H1 (cell line): Measurements from ENCODE around the gene CALU. TPM values are rescaled to one million over a fixed set of nuclear protein-coding genes. Genes with fewer than 3 reads are reported as not detected.

Source experiments
- HDAC6 ChIP-seq: IDR thresholded peaks from one replicate; pipeline ENCODE4 v1.7.1; 2012; ENCODE audit warnings: low read depth, mild to moderate bottlenecking, inconsistent platforms, low read length, moderate library complexity
- POLR2AphosphoS5 ChIP-seq: IDR thresholded peaks from 2 replicates; pipeline ENCODE4 v1.6.1; 2011; ENCODE audit warnings: low read depth, low read length
- polyA plus RNA-seq, 7 experiments: library from polyadenylated mRNA; depleted of rRNA in 3 of 7; stranded (reverse) in 5 of 7; unstranded in 2 of 7; fragments of >200 nt in 5 of 7; fragments of 200-250 nt in 2 of 7; gene quantifications; 1 replicate in 5 of 7; 2 replicates in 1 of 7; 4 replicates in 1 of 7; pipeline versions ENCODE4 v1.2.1 to v1.2.3, GENCODE V29; 2011 to 2013; ENCODE audit warnings: missing spikeins in 2 of 7, mixed read lengths in 2 of 7
- total RNA-seq: library from RNA; stranded (reverse); fragmentation: NEBNext Ultra II Directional; extraction: Animal tissue kit (Norgen Biotek cat#: 25700); gene quantifications from 2 replicates; pipeline ENCODE4 v1.2.1, GENCODE V29; 2021

Gene CALU
- total and polyA plus RNA-seq, 2 of the 8 experiments (the other 6 are each of a cell fraction or from before 2014, with no cell fraction given), result 67.2 to 170 TPM

- no peak for TF ChIP-seq HDAC6
- no peak for TF ChIP-seq POLR2AphosphoS5
These were observed 16.1 kb downstream of the CALU start (continued) for GRCh38 chr7:128755075-128755818.
